NCI-H2227 (cell line): ENCODE data around the gene NT5M.
"Not testable (repeated sequence)": the region's sequence is repeated elsewhere in the genome, so short reads cannot be mapped to it uniquely, and the experiment has no call there.

Source experiments
- DNase-seq: peaks from one replicate; lab custom pipeline; 2025; ENCODE audit not compliant: unreplicated experiment; lab: John Stamatoyannopoulos, UW

The NT5M gene

DNA sequence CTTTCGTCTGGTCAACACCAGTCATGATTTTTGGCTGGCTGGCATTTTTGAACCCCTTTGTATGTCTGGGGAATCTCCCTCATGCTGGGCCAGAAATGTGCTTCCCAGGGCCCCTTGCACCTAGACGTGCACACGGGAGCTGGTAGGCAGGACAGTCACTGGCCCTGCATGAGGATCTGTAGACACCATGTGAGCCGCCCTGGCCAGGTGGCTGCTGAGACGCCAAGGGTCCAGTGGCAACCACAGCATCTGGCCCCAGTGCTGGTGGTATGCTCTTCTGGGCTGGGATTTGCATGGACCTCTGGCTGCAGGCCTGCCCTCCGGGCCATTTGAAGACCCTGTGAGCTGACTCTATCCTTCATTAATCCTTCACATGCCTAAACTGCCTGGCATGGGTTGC, 67.5 kb downstream of the NT5M start:
- no peak for DNase-seq

DNA sequence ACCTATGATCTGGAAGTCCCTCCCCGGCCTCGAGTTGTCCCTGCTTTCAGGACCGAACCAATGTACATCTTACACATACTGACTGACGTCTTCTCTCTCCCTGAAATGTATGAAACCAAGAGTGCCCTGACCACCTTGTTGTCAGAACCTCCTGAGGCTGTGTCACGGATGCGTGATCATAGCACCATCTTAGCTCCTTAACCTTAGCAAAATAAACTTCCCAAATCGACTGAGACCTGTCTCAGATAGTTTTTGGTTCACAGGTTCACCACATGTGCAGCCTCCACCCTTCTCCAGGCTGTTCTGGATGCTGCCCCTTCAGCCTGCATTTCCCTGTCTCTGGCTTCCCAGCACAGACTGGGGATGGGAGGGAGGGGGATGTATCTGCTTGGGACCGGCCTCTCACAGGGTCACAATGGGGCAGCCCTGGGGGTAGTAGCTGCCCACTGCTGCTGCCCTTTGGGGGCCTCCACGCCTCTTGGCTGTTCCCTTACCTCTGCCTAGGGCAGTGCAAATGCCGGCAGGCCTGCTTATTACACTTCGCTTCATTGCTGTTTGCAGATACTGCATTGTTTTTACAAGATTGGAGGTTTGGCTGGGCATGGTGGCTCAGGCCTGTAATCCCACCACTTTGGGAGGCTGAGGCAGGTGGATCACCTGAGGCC, 69.8 kb downstream of the NT5M start:
- DNase-seq, result no peak

DNA sequence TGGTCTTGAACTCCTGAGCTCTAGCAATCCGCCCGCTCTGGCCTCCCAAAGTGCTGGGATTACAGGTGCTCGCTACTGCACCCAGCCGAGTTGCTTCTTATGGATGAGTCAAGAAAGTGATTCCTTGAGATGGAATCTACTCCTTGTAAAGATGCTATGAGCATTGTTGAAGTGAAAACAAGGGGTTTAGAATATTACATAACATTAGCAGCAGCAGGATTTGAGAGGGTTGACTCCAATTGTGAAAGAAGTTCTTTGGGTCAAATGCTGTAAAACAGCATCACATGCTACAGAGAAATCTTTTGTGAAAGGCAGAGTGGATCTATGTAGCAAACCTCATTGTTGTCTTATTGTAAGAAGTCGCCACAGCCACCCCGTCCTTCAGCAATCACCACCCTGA, 72.7 kb downstream of the NT5M start:
- no peak for DNase-seq

DNA sequence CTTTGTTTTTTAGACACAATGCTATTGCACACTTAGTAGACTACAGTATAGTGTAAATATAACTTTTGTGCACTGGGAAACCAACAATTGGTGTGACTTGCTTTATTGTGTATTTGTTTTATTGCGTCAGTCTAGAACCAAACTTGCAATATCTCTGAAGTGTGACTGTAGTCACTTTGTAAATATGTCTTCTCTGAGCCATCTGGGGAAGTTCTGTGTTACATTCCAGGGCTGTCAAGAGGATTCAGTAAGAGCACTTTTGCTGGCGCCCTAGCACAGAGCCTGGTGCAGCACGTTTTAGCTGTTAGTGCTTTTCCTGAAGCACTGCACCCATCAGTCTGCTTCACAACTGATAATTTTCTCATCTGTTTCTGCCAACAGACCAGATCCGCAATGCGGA, 73.2 kb downstream of the NT5M start:
- DNase-seq, result peak; percentile 23

DNA sequence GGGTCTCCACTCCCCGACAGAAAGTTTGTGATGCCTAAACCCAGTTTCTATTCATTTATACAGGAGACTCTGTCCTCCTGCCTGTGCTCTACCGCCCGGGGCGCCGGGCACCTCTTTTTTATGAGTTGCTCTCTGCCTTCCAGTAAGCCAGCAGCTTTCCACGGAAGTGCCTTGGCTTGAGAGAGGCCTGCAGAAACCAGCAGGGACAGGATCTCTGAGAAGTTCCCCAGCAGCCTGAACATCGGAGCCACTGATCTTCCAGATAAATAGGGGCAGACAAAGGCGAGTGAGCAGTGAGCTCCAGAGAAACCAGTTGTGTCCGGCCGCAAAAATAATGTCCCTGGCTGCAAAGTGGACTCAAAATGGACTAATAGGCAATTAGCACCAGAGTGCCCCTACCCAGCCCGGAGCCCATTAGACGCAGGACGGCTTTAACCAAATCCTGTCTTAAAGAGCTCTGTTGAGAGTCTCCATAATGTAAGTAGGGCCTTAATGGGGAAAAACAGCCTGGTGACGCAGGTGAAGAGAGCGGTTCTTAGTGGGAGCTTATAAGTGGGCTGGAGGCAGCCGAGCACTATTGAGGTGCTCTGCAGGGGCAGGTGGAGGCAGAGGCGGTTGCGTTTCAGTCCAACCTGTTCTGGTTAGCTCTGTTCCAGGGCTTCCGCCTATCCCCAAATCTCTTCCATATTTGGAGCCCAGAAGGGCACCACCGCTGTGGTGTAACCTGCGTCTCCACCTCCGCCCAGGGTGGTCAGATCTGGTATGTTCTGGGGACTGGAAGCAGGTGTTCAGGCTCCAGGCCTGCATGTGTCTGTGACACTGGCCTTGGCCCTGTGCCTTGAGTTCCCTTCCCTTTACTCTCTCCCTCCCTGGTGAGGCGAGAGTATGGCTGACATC, 74.1 kb downstream of the NT5M start:
- peak; percentile 20 for DNase-seq

DNA sequence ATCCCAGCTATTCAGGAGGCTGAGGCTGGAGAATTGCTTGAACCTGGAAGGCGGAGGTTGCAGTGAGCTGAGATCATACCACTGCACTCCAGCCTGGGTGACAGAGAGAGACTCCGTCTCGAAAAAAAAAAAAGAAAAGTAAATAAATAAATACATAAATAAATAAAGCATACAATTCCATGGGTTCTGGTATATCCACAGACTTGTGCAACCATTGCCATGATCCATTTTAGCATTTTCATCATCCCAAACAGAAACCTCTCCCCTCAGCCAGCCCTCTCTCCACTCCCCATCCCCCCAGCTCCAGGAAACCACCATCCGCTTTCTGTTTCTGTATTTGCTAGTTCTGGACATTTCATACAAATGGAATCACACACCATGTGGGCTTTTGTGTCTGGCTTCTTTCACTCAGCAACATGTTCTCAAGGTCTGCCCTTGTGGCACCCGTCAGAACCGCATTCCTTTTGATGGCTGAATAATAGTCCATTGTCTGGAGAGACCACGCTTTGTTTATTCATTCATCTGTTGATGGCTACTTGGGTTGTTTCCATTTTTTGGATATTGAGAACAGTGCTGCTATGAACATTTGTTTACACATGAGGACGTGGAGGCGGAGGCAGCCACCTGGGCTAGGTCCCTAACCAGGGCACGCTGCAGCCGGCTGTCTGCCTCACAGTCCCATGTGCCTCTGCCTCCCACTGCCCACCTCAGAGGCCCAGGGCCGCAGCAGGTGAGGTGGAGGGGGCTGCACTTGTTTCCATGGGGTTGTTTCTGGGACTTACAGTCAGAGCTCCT, 76.2 kb downstream of the NT5M start:
- DNase-seq, result no peak

DNA sequence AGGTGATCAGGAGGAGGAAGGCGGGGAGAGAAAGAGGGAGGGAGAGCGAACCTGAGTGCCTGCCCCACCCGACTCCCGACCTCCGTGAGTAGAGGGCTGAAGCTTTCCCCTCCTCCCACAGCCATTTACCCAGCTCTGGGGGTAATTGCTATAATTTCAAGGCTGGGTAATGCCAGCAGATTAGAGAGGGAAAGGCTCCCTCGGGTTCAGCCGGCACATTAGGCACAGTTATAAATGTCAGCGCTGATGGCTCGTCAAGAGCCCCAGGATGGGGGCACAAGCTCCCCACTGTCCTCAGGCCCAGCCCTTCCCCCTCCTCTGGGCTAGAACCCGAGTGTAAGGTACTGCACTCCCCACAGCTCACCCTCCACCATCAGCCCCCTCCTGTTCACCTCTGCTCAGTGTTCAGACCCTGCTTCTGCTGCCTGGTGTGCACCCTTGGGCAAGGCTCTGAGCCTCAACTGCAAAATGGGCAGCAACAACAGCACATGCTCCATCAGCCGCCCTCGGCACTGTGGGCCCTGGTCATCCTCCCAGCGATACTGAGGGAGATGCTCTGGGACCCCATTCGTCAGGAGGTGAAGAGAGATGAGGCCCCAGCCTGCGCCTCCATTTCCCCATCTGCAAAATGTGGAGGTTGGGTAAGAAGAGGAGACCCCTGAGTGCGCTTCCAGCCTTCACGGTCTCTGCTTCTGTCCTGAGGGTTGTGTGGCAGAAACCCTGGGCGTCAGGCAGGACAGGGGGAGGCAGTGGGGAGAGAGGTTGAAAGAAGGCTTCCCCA, 77.2 kb downstream of the NT5M start:
- DNase-seq, result peak; percentile 87

DNA sequence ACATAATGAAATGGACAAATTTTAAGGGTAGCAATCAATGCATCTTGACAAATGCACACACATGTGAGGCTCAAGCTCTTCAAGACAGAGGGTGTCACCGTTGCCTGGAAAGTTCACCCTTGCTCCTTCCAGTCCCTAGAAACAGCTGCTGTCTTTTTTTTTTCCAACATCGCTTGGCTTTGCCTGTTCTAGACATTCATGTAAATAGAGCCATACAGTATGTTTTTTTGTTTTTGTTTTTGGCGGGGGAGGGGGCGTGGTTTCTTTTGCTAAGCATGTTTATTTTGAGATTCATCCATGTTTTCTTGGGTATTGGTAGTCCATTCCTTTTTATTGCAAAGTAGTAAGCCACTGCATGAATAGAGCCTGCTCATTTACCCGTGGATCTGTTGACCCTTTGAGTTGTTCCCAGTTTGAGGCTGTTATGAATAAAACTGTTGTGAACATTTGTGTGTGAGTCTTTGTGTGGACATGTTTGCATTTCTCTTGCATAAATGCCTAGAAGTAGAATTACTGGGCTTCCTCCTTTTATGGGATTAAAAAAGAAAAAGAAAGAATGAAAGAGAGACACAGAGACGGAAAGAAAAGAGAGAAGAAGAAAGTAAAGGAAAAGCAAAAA, 78.4 kb downstream of the NT5M start:
- DNase-seq, result no peak

DNA sequence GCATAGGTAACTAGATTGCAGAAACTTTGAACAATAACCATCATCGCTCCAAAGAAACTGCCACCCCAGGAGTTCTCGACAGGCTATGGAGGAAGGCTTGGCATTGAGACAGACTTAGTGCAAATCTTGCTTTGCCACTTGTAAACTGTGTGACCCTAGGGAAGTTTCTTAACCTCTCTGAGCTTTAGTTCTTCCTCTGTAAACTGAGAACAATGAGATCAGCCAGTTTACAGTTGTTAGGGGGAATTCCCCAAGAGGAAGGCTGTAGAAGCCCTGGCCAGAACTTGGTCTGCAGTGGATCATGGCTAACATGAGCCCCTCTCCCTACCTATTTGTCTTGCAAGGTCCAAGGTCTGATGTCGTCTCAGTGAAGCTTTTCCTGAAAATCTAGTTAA, 78.9 kb downstream of the NT5M start:
- no peak for DNase-seq

DNA sequence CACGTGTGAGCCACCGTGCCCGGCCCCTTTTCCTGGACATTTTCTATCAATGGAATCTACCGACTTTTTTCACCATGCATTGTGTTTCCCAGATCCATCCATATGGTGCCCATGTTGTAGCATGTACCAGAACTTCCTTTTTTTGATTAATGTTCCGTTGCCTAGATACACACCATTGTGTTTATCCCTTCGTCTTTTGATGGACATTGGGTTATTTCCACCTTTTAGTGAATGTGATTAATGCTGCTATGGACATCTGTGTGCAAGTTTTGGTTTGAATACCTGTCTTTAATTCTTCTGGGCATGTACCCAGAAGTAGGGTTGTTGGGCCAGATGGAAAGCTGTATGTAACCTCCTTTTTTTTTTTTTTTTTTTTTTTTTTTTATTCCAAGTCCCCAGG, 79.8 kb downstream of the NT5M start:
- DNase-seq, result no peak

DNA sequence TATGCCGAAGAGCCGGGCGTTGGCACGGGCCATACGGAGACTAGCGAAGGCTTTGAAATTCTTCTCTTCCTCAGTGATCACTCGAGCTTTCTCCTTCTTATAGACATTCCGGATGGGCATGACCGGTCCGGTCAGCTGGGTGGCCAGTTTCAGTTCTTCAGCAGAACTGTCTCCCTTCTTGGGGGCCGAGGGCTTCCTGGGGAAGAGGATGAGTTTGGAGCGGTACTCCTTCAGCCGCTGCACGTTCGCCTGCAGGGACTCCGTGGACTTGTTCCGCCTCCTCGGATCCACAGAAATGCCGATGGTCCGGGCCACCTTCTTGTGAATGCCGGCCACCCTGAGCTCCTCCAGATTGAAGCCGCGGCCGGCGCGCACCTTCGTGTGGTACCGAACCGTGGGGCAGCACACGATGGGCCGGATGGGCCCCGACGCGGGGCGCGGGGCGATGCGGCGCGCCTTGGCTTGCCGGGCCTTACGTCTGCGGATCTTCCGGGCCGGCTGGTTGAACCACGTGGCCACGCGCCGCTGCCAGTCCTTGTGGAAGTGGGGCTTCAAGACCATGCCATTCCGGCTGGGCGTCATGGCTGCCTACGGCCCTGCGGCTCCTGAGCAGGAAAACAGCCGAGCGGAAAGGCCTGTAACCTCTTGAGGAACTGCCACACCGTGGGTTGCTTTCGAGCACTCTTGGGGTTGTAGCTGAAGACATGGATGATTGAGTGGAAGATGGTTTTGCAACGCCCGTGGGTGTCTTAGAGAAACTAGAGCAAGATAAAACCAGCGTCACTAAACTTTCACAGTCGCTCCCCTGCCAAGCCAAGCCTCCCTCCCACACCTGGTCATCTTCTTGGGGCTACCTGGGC, 80.5 kb downstream of the NT5M start:
- DNase-seq, result not testable (repeated sequence)

DNA sequence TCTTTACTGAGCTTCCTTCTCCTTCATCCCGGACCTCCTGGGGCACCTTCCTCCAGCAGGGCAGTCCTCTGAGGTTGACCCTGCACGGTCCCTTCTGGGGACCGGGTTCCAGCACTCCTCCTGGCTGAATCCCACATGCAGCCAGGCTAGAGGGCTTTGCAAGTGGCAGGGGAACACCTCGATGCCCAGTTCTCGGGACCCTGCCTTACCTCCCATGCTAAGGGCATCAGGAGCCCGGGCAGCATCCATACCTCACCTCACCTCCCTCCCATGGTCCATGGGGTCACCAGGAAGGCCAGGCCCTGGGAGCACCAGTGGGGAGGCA, 81.1 kb downstream of the NT5M start:
- no peak for DNase-seq

DNA sequence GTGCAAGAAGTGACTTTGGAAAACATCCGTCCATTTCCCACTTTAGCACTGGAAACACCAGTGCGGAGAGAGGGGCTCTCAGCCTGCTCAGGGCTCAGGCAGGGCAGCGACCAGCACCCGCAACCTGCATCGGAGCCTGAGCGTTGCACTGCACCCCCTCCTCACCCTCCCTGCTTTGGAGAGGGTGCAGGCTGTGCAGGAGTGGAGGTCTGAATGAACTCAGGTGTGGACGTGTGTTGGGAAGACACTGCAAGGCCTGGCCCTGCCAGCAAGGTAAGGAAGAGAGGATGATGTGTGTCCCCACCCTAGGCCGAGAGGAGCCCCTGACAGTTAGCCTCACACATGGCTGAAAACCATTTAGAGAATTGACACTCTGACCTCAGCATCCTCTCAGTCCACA, 81.8 kb downstream of the NT5M start:
- DNase-seq, result no peak

DNA sequence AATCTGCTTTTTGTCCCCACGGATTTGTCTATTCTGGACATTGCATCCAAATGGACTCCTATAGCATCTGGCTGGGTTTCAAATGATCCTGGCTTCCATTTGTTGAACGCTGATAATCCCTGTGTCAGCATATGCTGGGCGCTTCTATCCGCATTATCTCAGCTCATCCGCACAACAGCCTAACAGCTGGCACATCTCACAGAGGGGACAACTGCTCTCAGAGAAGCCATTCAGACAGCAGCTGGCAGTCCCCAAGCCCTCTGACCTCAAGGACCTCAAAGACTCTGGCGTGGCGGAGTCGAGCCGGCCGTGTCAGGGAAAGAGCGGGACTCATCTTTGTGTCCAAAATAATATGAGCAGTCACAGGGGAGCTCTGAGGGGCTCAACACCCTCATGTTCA, 82.3 kb downstream of the NT5M start:
- DNase-seq, result no peak

DNA sequence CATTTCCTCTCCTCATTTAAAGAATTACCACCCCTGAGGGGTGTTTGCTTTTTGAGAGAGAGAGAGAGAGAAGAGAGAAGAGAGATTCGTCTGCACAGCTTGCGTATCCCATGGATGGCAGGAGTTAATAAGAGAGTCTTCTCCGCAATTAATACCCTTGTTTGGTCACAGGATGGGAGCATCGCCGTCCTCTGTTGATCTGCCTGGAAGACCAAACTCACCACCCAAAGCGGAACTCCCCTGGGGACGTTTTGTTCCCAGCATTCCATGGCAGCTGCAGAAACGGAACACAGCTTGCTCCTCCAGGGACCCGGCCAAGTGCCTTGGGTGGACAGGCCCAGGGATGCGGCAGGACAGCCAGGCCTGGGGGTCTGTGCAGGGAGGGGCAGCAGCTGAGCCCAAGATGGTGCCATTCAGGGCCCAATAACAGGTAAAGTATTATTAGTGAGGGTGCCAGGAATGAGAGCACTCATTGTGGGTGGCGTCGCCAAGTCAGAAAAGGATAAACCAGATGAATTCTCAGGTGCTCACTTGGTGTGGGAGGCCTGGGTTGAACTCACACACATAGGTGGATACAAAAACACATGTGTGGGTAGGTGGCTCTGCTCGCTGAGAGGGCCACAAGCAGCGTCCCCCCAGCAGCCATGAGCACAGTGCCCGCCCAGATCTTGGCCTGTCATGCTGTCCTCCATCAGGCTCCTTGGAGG, 83.1 kb downstream of the NT5M start:
- no peak for DNase-seq

DNA sequence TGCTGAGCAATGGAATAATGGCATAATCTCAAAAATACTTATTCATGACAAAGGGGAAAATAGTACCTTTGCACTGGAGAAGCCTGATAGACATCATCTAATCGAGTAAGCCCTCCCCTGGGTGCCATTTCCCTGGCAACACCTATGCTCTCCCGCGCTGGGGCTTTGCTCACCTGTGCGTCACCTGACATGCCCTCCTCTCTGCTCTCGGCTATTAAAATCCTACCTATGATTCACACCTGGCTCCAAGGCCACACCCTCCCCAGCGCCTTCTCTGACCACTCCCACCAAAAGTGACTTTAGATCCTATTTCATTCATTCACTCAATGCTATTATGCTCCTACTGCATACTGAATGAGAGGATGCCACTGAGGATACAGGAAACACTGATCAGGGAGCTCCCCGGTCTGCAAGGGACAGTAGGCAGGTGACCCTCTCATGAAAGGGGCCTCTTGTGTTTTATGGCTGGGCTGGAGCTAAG, 83.9 kb downstream of the NT5M start:
- DNase-seq, result no peak

DNA sequence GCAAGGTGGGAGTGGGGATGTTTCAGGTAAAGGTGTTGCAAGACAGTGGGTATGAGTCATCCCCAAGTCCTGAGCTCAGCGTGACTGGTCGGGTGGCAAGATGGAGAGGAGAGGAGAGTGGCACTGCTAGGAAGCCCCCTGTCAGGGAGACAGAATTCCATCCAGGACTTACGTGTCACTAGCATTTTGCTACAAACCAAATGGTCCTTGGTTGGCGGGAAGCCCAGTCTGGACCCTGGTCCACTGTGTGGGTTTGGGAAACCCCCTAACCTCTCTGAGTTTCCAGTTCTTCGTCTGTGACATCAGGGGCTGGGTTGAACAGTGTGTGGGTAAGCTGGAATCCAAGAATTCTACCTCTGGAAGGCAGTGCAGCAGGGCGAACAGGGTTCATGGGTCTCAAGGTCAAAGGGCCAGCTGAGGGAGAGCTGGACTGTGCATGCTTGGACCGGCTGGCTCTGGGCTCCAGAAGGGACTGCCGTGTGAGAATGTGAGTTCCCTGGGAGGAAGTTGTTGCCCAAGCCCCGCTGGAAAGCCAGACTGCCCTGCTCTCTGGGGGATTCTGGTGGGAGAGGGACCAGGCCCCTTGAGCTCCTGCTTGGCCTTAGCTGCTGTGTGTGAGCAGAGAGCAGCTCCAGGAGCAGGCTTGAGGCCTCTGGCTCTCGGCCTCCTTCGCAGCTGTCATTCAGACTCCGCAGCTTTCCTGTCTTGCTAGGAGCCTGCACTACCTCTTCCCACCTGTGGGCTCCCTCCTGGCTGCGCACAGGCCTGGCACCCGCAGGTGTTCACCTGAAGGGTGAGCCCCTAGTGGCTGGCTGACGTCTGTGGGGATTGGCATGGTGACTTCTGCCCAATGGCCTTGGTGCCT, 84.6 kb downstream of the NT5M start:
- DNase-seq, result no peak
